GM12892 (cell line): ENCODE data around the gene STK32B.

Source experiments
- POLR2A ChIP-seq: IDR thresholded peaks from 2 replicates; pipeline ENCODE4 v1.6.1; 2011; ENCODE audit warnings: low read depth, low read length, control low read depth
- POLR2AphosphoS5 ChIP-seq: IDR thresholded peaks from 2 replicates; pipeline ENCODE4 v1.6.1; 2011; ENCODE audit warnings: low read depth, low read length, control low read depth
- TAF1 ChIP-seq: IDR thresholded peaks from 2 replicates; pipeline ENCODE4 v1.6.1; 2011; ENCODE audit warnings: low read depth, mild to moderate bottlenecking, control low read depth, low read length, borderline replicate concordance

DNA sequence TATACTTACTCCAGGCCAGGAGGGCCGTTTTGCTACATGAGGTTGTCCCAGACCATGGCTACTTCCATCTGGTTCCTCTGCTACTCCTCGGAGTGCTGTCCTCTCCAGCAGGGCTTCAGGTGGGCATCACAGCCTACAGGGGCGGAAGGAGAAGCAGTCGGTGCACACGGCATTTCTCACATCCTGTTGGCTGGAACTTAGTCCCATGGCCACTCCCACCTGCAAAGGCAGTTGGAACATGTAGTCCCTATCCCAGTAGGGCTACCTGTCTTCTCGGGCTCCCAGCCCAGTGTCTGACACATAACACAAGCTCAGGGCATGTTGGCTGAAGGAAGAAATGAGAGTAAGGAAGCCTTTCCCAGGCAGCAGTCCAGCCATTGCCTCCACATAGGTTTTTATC, 7.7 kb upstream of the STK32B start:
- TF ChIP-seq POLR2A (no peak), POLR2AphosphoS5 (no peak), TAF1 (no peak)
